AG10803 (cell line): ENCODE measurements around the gene LRPAP1.
"Not testable (repeated sequence)": the region's sequence is repeated elsewhere in the genome, so short reads cannot be mapped to it uniquely, and the experiment has no call there.

ENCODE experiments used
- DNase-seq: peaks from one replicate; pipeline ENCODE4 v3.0.0; 2010; ENCODE audit warnings: low read depth
- H3K4me3 ChIP-seq: 2 replicates; pipeline ENCODE4 v1.5.1; 2011; ENCODE audit warnings: mild to moderate bottlenecking, low read length, control low read depth
- TF ChIP-seq, protein P1 (sequence below): conservative IDR thresholded peaks from 2 replicates; pipeline ENCODE4 v1.5.1; 2011; ENCODE audit warnings: mild to moderate bottlenecking, low read length, control low read depth, inconsistent platforms

LRPAP1 gene

DNA sequence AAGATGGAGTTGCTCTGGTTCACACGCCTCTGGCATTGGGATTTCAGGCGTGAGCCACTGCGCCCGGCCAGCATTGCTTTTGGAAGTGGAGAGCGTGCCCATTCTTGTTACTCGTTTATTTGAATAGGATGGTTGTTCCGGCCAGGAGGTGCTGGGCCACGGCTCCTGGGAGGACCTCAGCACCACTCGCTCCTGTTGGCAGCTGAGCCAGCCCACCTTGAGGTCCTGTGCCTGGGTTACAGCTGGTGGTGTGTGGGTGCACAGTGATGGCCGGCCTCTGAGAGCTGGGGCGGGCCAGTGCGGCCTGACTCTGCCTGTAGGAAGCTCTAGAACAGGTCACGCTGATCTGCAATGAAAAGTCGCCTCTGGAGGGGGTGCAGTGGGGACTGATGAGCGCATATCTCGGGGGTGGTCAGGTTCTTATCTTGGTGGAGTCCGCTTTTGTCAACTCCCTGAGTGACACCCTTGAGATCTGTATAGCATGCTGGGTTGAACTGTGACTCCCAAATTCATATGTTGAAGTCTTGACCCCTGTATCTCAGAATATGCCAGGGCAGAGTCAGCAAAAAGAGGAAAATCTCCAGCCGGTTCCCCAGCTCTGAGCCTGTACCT is 23.3 kb upstream of the LRPAP1 start:
- not testable (repeated sequence) for DNase-seq, H3K4me3 ChIP-seq

DNA sequence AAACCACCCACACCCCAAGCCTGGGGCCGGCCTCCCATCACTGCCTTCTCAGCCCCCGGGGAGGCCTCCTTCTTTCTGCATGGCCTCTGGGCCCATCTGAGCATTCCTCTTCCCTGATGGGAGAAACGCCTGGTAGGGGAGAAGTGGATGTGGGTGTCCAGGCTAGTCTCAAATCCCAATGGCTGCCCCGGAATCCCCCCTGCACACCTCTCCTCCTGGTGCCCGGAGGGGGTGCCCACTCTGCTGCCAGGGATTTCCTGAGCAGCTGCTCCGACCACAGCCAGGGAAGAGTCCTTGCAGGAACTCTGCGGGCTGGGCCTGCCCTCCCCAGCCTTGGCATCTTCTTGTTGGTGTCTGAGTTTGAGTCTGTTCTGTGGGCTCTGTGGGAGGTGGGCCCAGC is 19.1 kb upstream of the LRPAP1 start:
- DNase-seq, H3K4me3 ChIP-seq: not testable (repeated sequence)

DNA sequence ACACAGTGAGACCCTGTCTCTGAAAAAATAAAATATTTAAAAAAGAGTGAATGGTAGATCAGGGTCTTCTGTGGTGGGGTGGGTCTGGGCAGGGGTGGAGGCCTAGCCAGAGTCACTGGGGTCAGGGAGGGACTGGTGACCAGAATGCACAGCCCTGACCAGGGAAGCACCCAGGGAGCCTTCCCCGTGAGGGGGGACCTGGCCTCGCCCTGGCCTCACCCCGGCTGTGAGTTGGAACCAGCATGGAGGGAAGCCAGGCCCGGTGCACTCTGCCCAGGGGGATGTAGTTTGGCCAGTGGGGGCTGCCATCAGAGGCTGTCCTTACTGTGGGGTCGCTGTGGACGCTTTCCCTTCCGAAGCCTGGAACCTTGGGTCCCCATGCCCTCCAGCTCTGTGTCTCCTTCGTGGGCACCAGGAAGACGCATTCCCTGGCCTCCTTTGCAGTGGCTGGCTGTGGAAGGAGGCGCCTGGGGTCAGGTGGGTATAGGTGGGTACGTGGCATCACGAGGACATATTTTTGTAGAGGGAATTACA is 18.6 kb upstream of the LRPAP1 start:
- not testable (repeated sequence) for DNase-seq

DNA sequence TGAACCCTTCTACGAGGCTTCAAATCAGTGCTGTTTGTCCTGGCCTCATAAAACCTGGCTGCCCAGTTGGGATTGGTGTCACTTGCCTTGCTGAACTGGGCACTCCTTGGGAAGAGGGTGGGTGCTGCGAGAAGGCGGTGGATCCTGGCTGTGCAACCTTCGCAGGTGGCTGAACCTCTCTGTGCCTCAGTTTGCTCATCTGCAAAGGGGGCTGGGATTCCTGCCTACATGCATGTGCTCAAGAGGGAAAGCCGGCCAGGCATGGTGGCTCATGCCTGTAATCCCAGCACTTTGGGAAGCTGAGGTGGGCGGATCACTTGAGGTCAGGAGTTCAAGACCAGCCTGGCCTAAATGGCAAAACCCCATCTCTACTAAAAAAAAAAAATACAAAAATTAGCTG is 17.8 kb upstream of the LRPAP1 start:
- not testable (repeated sequence) for H3K4me3 ChIP-seq, DNase-seq

More for the DNA sequence above, 18.6 kb upstream of the LRPAP1 start:
- not testable (repeated sequence) for H3K4me3 ChIP-seq

- H3K4me3 ChIP-seq, DNase-seq: not testable (repeated sequence)
These were observed 17.4 kb upstream of the LRPAP1 start for GRCh38 chr4:3549694-3550001.

GRCh38 chr4:3548991-3549693 is 16.9 kb upstream of the LRPAP1 start:
- H3K4me3 ChIP-seq, DNase-seq: not testable (repeated sequence)

- not testable (repeated sequence) for DNase-seq, H3K4me3 ChIP-seq
These were observed 14.5 kb upstream of the LRPAP1 start for GRCh38 chr4:3546721-3547120.

DNA sequence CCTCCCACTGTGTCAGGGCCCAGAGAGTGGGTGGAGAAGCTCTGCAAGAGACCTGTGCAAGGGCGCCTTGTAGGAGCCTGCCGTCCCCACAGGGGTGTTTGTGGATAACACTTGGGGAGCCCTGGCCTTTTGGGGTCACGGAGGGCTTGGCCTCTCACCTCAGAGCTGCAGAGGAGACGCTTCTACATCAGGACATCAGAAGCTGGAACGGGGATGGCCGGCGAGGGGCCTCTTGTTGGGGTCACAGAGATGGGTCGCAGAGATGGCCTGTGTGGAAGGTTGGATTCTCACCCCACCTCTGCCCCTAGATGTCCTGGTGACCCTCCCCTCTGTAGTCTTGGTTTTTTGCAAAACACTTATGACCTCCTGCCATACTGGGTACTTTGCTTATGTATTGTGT is 13.1 kb upstream of the LRPAP1 start:
- H3K4me3 ChIP-seq, DNase-seq: not testable (repeated sequence)

- not testable (repeated sequence) for DNase-seq, H3K4me3 ChIP-seq
These were observed 12.2 kb upstream of the LRPAP1 start for GRCh38 chr4:3544259-3545025.

GRCh38 chr4:3543415-3543814 is 11.2 kb upstream of the LRPAP1 start:
- H3K4me3 ChIP-seq, DNase-seq: not testable (repeated sequence)

GRCh38 chr4:3538906-3539305 is 6.7 kb upstream of the LRPAP1 start:
- not testable (repeated sequence) for DNase-seq, H3K4me3 ChIP-seq

DNA sequence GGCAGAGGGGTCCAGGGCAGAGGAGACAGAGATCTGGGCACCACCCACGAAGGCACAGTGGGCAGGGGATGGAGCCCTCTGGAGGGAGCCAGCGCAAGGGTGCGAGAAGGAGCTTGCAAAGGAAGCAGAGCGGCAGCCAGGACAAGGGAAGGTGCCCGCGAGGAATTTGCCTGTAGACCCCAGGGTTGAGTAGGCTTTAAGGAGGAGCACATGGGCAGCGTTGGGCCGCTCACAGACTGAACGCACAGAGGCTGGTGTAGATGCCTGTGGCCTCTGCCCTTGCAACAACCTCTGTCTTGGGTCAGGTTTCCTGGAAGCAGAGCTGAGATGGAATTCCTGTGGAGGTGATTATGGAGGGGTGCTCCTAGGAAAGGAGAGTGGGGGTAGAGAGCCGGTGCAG is 3.6 kb upstream of the LRPAP1 start:
- H3K4me3 ChIP-seq, DNase-seq: not testable (repeated sequence)

- no peak for DNase-seq
- no peak overlapping the region for H3K4me3 ChIP-seq
- TF ChIP-seq, protein P1, sequence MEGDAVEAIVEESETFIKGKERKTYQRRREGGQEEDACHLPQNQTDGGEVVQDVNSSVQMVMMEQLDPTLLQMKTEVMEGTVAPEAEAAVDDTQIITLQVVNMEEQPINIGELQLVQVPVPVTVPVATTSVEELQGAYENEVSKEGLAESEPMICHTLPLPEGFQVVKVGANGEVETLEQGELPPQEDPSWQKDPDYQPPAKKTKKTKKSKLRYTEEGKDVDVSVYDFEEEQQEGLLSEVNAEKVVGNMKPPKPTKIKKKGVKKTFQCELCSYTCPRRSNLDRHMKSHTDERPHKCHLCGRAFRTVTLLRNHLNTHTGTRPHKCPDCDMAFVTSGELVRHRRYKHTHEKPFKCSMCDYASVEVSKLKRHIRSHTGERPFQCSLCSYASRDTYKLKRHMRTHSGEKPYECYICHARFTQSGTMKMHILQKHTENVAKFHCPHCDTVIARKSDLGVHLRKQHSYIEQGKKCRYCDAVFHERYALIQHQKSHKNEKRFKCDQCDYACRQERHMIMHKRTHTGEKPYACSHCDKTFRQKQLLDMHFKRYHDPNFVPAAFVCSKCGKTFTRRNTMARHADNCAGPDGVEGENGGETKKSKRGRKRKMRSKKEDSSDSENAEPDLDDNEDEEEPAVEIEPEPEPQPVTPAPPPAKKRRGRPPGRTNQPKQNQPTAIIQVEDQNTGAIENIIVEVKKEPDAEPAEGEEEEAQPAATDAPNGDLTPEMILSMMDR = no peak
These were observed 1.2 kb upstream of the LRPAP1 start for GRCh38 chr4:3533423-3533820.
